OCI-LY7 (cell line): ENCODE results near the gene SRRM4. TPM values are rescaled to one million over a fixed set of nuclear protein-coding genes. Genes with fewer than 3 reads are reported as not detected.

Experiments
- BruUV-seq: library from RNA; stranded (reverse); fragments of 400-500 nt; replicated peaks from 2 replicates; lab custom pipeline; 2021; lab: Mats Ljungman, UMichigan
- CTCF ChIA-PET: fragments of 300-600 bp; sonication (Branson Sonifier 250); formaldehyde crosslinking; loops from one replicate; lab custom pipeline; 2022; ENCODE audit warnings: antibody characterized with exemption; ENCODE audit not compliant: unreplicated experiment; lab: Charles Lee
- POLR2A ChIA-PET: fragments of 300-600 bp; sonication (Branson Sonifier 250); formaldehyde crosslinking; loops from one replicate; lab custom pipeline; 2022; ENCODE audit warnings: antibody characterized with exemption; lab: Charles Lee
- DNase-seq: peaks from one replicate; pipeline ENCODE4 v3.0.0-alpha.2; 2015; ENCODE audit warnings: low spot score
- H2AFZ ChIP-seq: fragments of 200-600 bp; sonication (generic), shearing (Covaris generic); 2 replicates; pipeline ENCODE4 v1.6.1; 2014; ENCODE audit warnings: mild to moderate bottlenecking, antibody characterized with exemption, low read length, moderate library complexity
- H3K27ac ChIP-seq: fragments of 200-600 bp; sonication (generic); 2 replicates; pipeline ENCODE4 v1.5.1; 2014; ENCODE audit warnings: mixed run types, low read depth, mild to moderate bottlenecking, moderate library complexity, low read length, inconsistent platforms; ENCODE audit not compliant: poor library complexity, severe bottlenecking
- H3K36me3 ChIP-seq: fragments of 200-600 bp; sonication (generic); 2 replicates; pipeline ENCODE4 v1.6.1; 2014; ENCODE audit warnings: mild to moderate bottlenecking, antibody characterized with exemption, low read length, moderate library complexity, mixed read lengths; ENCODE audit not compliant: insufficient read depth
- H3K4me1 ChIP-seq: fragments of 200-600 bp; sonication (generic); 2 replicates; pipeline ENCODE4 v1.5.1; 2014; ENCODE audit warnings: mild to moderate bottlenecking, low read length; ENCODE audit not compliant: insufficient read depth, poor library complexity, severe bottlenecking
- H3K4me2 ChIP-seq: fragments of 200-600 bp; sonication (generic); 2 replicates; pipeline ENCODE4 v1.6.1; 2014; ENCODE audit warnings: mild to moderate bottlenecking, low read length
- H3K4me3 ChIP-seq: fragments of 200-600 bp; sonication (generic); 2 replicates; pipeline ENCODE4 v1.5.1; 2014; ENCODE audit warnings: mild to moderate bottlenecking, low read depth, low read length; ENCODE audit not compliant: poor library complexity, severe bottlenecking
- H3K79me2 ChIP-seq: fragments of 200-600 bp; sonication (generic); 2 replicates; pipeline ENCODE4 v1.6.1; 2016; ENCODE audit warnings: low read depth, mild to moderate bottlenecking, low read length, moderate library complexity, mixed read lengths; ENCODE audit not compliant: insufficient read depth
- H3K9me2 ChIP-seq: fragments of 200-600 bp; sonication (generic); 2 replicates; pipeline ENCODE4 v1.6.1; 2016; ENCODE audit warnings: mild to moderate bottlenecking, low read length, mixed read lengths; ENCODE audit not compliant: insufficient read depth
- H3K9me3 ChIP-seq: fragments of 200-600 bp; sonication (generic); 2 replicates; pipeline ENCODE4 v1.6.1; 2014; ENCODE audit warnings: mild to moderate bottlenecking, mixed run types, low read length, mixed read lengths
- H4K20me1 ChIP-seq: fragments of 200-600 bp; sonication (generic); 2 replicates; pipeline ENCODE4 v1.6.1; 2014; ENCODE audit warnings: mild to moderate bottlenecking, antibody characterized with exemption, low read length, moderate library complexity, mixed read lengths; ENCODE audit not compliant: insufficient read depth
- CTCF ChIP-seq: fragments of 200-600 bp; sonication (generic); conservative IDR thresholded peaks from 2 replicates; pipeline ENCODE4 v1.5.1; 2014; ENCODE audit warnings: mild to moderate bottlenecking, antibody characterized with exemption, low read length, moderate library complexity, mixed read lengths
- EZH2phosphoT487 ChIP-seq: fragments of 200-600 bp; sonication (generic); IDR thresholded peaks from 2 replicates; pipeline ENCODE4 v1.6.1; 2018; ENCODE audit warnings: low read depth, borderline replicate concordance, mild to moderate bottlenecking, mixed run types, antibody characterized with exemption, low read length, moderate library complexity, mixed read lengths
- intact Hi-C: fragments of 100-400 bp; cut with micrococcal nuclease; formaldehyde crosslinking; loops from one replicate; pipeline ENCODE4 v1.10.0; 2022; ENCODE audit not compliant: unreplicated experiment
- total RNA-seq, 2 experiments: library from RNA; depleted of rRNA in 1 of 2; stranded (reverse); fragments of >200 nt in 1 of 2; shearing (Covaris generic) in 1 of 2; gene quantifications; 2 replicates each; pipeline ENCODE4 v1.2.3, GENCODE V29; 2014 to 2022

SRRM4 gene
- total RNA-seq, 2 experiments from 2014 or later, result not detected

- no peaks in the 10 kb centered on the region for H3K36me3 ChIP-seq
- H3K9me2 ChIP-seq, result no peaks in the 10 kb centered on the region
- POLR2A ChIA-PET, result no interaction called here
- H3K27ac ChIP-seq, result no peak overlapping the region
- no peak for DNase-seq
- H2AFZ ChIP-seq, result no peak overlapping the region
- CTCF ChIA-PET, result no interaction called here
- BruUV-seq, result no TSS peak
- no peaks in the 10 kb centered on the region for H4K20me1 ChIP-seq
- H3K79me2 ChIP-seq, result no peaks in the 10 kb centered on the region
- TF ChIP-seq CTCF, result no peak
- no peak for TF ChIP-seq EZH2phosphoT487
- H3K9me3 ChIP-seq, result no peaks in the 10 kb centered on the region
- no peak overlapping the region for H3K4me3 ChIP-seq
- no peaks in the 10 kb centered on the region for H3K4me1 ChIP-seq
- no peak overlapping the region for H3K4me2 ChIP-seq
- intact Hi-C loops, result no loop called here
Observed at GRCh38 chr12:119072440-119072839, 91.1 kb downstream of the SRRM4 start.

GRCh38 chr12:119075222-119075787 is 94.0 kb downstream of the SRRM4 start:
- H3K36me3 ChIP-seq, result no peaks in the 10 kb centered on the region
- no peak overlapping the region for H3K4me2 ChIP-seq
- ChIA-PET POLR2A (no interaction called here), CTCF (no interaction called here)
- no peak overlapping the region for H3K27ac ChIP-seq
- no peaks in the 10 kb centered on the region for H3K4me1 ChIP-seq
- H3K4me3 ChIP-seq, result no peak overlapping the region
- H2AFZ ChIP-seq, result no peak overlapping the region
- H4K20me1 ChIP-seq, result no peaks in the 10 kb centered on the region
- no peaks in the 10 kb centered on the region for H3K9me2 ChIP-seq
- no peaks in the 10 kb centered on the region for H3K9me3 ChIP-seq
- intact Hi-C loops, result no loop called here
- no peaks in the 10 kb centered on the region for H3K79me2 ChIP-seq
- DNase-seq, result no peak
- no TSS peak for BruUV-seq
- TF ChIP-seq EZH2phosphoT487 (no peak), CTCF (no peak)

- H2AFZ ChIP-seq, result no peak overlapping the region
- CTCF ChIA-PET, result no interaction called here
- H3K9me3 ChIP-seq, result no peaks in the 10 kb centered on the region
- BruUV-seq, result no TSS peak
- H3K27ac ChIP-seq, result no peak overlapping the region
- TF ChIP-seq EZH2phosphoT487 (no peak), CTCF (no peak)
- no peak overlapping the region for H3K4me2 ChIP-seq
- no peaks in the 10 kb centered on the region for H4K20me1 ChIP-seq
- H3K79me2 ChIP-seq, result no peaks in the 10 kb centered on the region
- no peak for DNase-seq
- H3K36me3 ChIP-seq, result no peaks in the 10 kb centered on the region
- intact Hi-C loops, result no loop called here
- POLR2A ChIA-PET, result no interaction called here
- H3K4me3 ChIP-seq, result no peak overlapping the region
- no peaks in the 10 kb centered on the region for H3K4me1 ChIP-seq
- no peaks in the 10 kb centered on the region for H3K9me2 ChIP-seq
Observed at GRCh38 chr12:119075918-119076317, 94.6 kb downstream of the SRRM4 start.
